HepG2 (cell line): ENCODE measurements around the gene PHLDB1.

ENCODE experiments used
- NFE2L1 ChIP-seq: sonication (generic); formaldehyde crosslinking; IDR thresholded peaks from 2 replicates; pipeline ENCODE4 v1.4.0; 2020; ENCODE audit warnings: missing genetic modification reagents, mild to moderate bottlenecking, borderline replicate concordance
- RAD21 ChIP-seq: fragments of 450-650 bp; formaldehyde crosslinking; IDR thresholded peaks from 2 replicates; pipeline ENCODE4 v1.5.0; 2020; ENCODE audit warnings: mild to moderate bottlenecking

DNA sequence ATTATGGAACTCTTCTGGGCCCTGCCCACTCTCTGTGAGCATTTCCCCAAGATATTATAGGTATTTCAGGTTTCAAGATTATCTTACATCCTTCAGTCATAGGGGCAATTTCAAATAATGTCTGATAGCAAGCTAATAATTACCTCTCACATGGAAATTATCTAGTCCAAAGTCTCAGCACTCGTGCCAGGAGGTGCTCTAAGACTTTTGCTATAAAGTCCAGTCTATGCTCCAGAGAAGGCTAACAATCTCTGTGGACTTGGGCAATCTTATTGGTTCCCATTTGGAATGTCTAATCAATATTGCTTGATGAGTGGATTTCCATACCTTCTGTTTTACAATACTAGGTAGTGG is 66.6 kb downstream of the PHLDB1 start:
- TF ChIP-seq RAD21 (CRISPR knock-in tag) = no peak
- no peak for TF ChIP-seq NFE2L1 (CRISPR knock-in tag)
